ENCODE data around the gene ZNFX1.

DNA sequence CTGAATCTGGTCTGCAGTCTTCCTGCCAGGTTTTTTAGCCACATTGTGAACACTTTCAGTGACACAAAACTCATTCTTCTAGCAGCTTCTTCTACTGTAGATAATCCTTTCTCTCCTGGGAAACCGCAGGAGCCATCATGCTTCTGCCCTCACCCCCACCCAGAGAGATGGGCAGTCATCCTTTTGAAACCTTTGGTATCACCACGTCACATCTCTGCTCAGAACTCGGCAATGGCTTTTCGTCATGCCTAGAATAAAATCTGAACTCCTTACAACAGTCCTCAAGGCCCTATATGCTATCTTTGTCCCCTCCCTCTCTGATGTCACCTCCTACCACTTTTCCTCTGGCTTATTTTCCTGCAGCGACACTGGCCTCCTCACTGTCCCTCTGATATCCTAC, 46.4 kb upstream of the ZNFX1 start:
- TF ChIP-seq GATA2 (IDR thresholded peaks at IDR 0.05; ENCODE audit: low read depth, low read length) (no peak), GATA3 (IDR thresholded peaks at IDR 0.05; ENCODE audit: low read depth, low read length) (no peak)
